ENCODE measurements around the gene VSTM2L. TPM values are rescaled to one million over a fixed set of nuclear protein-coding genes. Genes with fewer than 3 reads are reported as not detected.
A peak's percentile ranks its signal among the peaks of the same experiment; 100 is the strongest.

The VSTM2L gene
- total and polyA plus RNA-seq, 7 donors = 0.05 to 2.8 (median 0.84) TPM

GRCh38 chr20:37914672-37915433 lies 11.9 kb downstream of the VSTM2L start:
- Histone ChIP-seq H3K36me3 (ENCODE audit: insufficient read depth in 1 of 2, low read depth in 1 of 2) (no peaks in the 10 kb centered on the region), H3K4me3 (peak overlapping the region; percentile 13), H3K4me1 (no peaks in the 10 kb centered on the region), H3K27me3 (ENCODE audit: insufficient read depth in 3 of 3, low read length in 2 of 3) (peaks cover 0 to 89% (median 30%) of the 10 kb centered on the region in 3 donors), H3K27ac (no peak overlapping the region), H3K9me3 (no peaks in the 10 kb centered on the region)
- 8 to 10% (median 9%) methylated on average over 34 of the region's 34 CpGs for WGBS, 3 donors
- ATAC-seq = peak in 2 of 4 donors; percentile 44 to 54
- no peak for DNase-seq
- TF ChIP-seq CTCF (IDR thresholded peaks at IDR 0.05) = no peak
- intact Hi-C loops (cut with DNase I) = no loop called here

GRCh38 chr20:37915434-37915787 lies 12.5 kb downstream of the VSTM2L start:
- ATAC-seq (no peak), DNase-seq (no peak)
- WGBS, 3 donors = 45 to 54% (median 50%) methylated on average over 10 of the region's 10 CpGs
- Histone ChIP-seq H3K36me3 (ENCODE audit: insufficient read depth in 1 of 2, low read depth in 1 of 2) (no peaks in the 10 kb centered on the region), H3K27me3 (ENCODE audit: insufficient read depth in 3 of 3, low read length in 2 of 3) (peaks cover 0 to 89% (median 30%) of the 10 kb centered on the region in 3 donors), H3K27ac (no peak overlapping the region), H3K4me1 (no peaks in the 10 kb centered on the region), H3K4me3 (peak overlapping the region; percentile 13), H3K9me3 (no peaks in the 10 kb centered on the region)
- no peak for TF ChIP-seq CTCF (IDR thresholded peaks at IDR 0.05)
- intact Hi-C loops (cut with DNase I) = no loop called here

GRCh38 chr20:37915800-37916570 lies 13.1 kb downstream of the VSTM2L start:
- Histone ChIP-seq H3K4me1 (no peaks in the 10 kb centered on the region), H3K36me3 (ENCODE audit: insufficient read depth in 1 of 2, low read depth in 1 of 2) (no peaks in the 10 kb centered on the region), H3K4me3 (no peak overlapping the region), H3K27me3 (ENCODE audit: insufficient read depth in 3 of 3, low read length in 2 of 3) (peaks cover 0 to 89% (median 30%) of the 10 kb centered on the region in 3 donors), H3K9me3 (no peaks in the 10 kb centered on the region), H3K27ac (no peak overlapping the region)
- intact Hi-C loops (cut with DNase I) = no loop called here
- ATAC-seq (peak in 2 of 4 donors; percentile 8 to 26), DNase-seq (no peak)
- TF ChIP-seq CTCF (IDR thresholded peaks at IDR 0.05) = no peak
- WGBS, 3 donors = 11 to 15% (median 12%) methylated on average over 21 of the region's 21 CpGs

GRCh38 chr20:37917461-37917860 lies 14.5 kb downstream of the VSTM2L start:
- no peak for DNase-seq
- Histone ChIP-seq H3K36me3 (ENCODE audit: insufficient read depth in 1 of 2, low read depth in 1 of 2) (no peaks in the 10 kb centered on the region), H3K27ac (no peak overlapping the region), H3K9me3 (no peaks in the 10 kb centered on the region), H3K4me3 (no peak overlapping the region), H3K27me3 (ENCODE audit: insufficient read depth in 3 of 3, low read length in 2 of 3) (peaks cover 0 to 78% (median 22%) of the 10 kb centered on the region in 3 donors), H3K4me1 (no peaks in the 10 kb centered on the region)
- no peak for ATAC-seq
- intact Hi-C loops (cut with DNase I) = no loop called here
- 39 to 41% (median 40%) methylated on average over 12 of the region's 12 CpGs for WGBS, 3 donors
- TF ChIP-seq CTCF (IDR thresholded peaks at IDR 0.05) = no peak
